Activated naive CD4-positive, alpha-beta T cell (primary cell): Measurements from ENCODE around the gene AASDH.

Experiments
- DNase-seq, 4 experiments: peaks; one replicate each; lab custom pipeline; 2025; lab: John Stamatoyannopoulos, UW

AASDH gene, protein sequence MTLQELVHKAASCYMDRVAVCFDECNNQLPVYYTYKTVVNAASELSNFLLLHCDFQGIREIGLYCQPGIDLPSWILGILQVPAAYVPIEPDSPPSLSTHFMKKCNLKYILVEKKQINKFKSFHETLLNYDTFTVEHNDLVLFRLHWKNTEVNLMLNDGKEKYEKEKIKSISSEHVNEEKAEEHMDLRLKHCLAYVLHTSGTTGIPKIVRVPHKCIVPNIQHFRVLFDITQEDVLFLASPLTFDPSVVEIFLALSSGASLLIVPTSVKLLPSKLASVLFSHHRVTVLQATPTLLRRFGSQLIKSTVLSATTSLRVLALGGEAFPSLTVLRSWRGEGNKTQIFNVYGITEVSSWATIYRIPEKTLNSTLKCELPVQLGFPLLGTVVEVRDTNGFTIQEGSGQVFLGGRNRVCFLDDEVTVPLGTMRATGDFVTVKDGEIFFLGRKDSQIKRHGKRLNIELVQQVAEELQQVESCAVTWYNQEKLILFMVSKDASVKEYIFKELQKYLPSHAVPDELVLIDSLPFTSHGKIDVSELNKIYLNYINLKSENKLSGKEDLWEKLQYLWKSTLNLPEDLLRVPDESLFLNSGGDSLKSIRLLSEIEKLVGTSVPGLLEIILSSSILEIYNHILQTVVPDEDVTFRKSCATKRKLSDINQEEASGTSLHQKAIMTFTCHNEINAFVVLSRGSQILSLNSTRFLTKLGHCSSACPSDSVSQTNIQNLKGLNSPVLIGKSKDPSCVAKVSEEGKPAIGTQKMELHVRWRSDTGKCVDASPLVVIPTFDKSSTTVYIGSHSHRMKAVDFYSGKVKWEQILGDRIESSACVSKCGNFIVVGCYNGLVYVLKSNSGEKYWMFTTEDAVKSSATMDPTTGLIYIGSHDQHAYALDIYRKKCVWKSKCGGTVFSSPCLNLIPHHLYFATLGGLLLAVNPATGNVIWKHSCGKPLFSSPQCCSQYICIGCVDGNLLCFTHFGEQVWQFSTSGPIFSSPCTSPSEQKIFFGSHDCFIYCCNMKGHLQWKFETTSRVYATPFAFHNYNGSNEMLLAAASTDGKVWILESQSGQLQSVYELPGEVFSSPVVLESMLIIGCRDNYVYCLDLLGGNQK

GRCh38 chr4:56387023-56388001 is at the start of gene AASDH:
Gene AASDH, minus strand, starts transcription at chr4:56387491. Its CDS starts 3,192 bp downstream, at chr4:56384299.
- peak; percentile 82 to 90 (median 89) for DNase-seq

- DNase-seq = peak; percentile 90 to 99 (median 98)
These were observed 48.0 kb upstream of the AASDH start, which contains the start of gene PPAT for GRCh38 chr4:56435140-56435926. Gene PPAT, minus strand, starts transcription at chr4:56435615. Its CDS starts 138 bp downstream, at chr4:56435477.

DNA sequence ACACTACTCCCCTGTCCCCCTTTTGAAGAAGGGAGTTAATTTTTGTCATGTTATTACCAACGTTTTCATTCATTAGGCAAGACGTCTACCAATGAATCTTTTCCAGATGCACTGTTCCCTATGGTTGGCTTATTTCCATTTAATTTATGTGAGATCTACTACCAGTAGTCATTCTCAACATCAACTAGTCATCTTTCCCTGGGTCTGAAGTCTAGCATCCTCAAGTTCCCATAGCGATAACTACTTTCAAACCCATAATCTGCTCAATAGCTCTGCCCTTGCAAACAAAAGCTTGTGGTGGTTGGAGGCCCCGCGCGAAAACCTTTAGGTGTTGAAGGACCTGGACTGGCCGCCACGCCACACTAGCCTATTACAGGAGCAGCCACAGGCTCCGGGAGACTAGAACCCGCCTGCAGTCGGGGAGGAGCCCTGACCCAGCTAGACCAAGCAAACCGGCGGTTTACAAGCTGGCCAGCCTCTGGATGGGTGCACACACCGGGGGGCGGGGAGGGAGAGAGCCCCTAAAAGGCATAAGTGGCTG is 47.4 kb upstream of the AASDH start:
- DNase-seq = peak in 1 of 4 experiments; percentile 22

DNA sequence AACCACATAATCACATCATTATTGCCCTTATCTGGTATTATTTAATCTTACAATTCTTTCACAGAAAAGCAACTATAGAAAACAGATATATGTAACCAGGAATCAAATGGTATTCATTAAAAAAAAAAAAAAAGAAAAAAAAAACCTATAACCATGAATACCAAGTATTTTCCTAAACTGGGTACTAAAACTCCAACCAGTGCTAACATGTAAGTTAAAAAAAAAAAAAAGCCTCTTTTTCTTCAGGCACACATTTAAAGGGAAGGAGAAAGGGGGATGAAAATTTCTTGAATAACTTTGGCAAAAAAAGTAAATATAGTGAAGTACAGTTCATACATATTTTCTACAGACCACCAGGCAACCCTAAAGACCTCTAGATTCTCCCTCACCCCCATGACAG is 46.0 kb upstream of the AASDH start:
- DNase-seq = no peak

GRCh38 chr4:56430203-56430602 is 42.9 kb upstream of the AASDH start:
- no peak for DNase-seq

DNA sequence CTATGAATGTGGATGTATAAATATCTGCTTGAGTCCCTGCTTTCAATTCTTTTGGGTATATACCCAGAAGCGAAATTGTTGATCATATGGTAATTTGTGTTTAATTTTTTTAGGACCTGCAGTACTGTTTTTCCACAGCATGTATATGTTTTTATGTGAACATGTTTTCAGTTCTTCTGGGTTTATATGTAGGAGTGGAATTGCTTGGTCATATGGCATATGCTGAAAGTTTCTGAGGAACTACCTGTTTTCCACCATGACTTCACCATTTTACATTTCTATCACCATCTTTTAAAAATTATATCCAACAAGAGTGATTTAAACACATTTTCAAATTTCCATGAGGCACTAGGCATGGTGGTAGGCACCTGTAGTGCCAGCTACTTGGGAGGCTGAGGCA is 39.9 kb upstream of the AASDH start:
- DNase-seq = no peak

DNA sequence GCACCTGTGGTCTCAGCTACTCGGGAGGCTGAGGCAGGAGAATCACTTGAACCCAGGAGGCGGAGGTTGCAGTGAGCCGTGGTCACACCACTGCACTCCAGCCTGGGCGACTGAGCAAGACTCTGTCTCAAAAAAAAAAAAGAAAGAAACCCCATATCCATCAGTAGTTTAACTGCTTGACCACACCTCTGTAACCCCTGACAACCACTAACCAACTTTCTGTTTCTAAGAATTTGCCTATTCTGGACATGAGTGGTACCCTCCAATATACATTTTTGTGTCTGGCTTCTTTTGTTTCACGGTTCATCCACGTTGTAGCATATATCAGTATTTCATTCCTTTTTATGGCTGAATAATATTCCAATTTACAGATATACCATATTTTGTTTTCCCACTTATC is 39.0 kb upstream of the AASDH start:
- no peak for DNase-seq

- DNase-seq = no peak
These were observed 38.2 kb upstream of the AASDH start for GRCh38 chr4:56425518-56425917.

GRCh38 chr4:56424697-56425514 is 37.6 kb upstream of the AASDH start:
- peak in 2 of 4 experiments; percentile 1 to 11 for DNase-seq

GRCh38 chr4:56424176-56424575 is 36.9 kb upstream of the AASDH start:
- DNase-seq = no peak

- DNase-seq = no peak
These were observed 30.1 kb upstream of the AASDH start for GRCh38 chr4:56417396-56417795.

- no peak for DNase-seq
These were observed 29.1 kb upstream of the AASDH start for GRCh38 chr4:56416349-56416748.

DNA sequence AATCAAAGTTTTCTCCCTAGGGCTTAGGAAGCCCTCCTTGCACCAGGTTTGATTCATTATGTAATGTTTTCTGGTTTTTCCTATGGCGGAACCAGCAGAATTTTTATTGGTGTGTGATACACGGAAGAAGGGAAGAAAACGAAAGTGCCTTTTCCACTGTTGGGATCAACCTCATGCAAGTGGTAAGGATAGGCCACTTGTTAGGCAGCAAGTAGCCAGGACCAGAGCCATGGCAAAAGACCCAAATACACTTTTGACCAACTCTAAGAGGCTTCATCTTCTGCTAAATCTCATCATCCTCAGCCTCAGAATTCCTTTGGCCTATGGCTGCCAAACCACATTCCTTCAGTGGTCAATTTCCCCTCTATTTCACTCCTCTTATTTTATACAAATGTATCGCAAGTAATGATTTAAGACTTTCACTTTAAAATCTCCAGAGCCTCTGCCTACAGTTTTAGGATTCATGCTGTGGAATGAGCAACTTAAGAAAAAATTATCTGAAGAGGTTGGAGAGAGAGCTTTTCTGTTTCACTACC is 26.9 kb upstream of the AASDH start:
- DNase-seq = no peak

- no peak for DNase-seq
These were observed 23.2 kb upstream of the AASDH start for GRCh38 chr4:56410247-56411062.

DNA sequence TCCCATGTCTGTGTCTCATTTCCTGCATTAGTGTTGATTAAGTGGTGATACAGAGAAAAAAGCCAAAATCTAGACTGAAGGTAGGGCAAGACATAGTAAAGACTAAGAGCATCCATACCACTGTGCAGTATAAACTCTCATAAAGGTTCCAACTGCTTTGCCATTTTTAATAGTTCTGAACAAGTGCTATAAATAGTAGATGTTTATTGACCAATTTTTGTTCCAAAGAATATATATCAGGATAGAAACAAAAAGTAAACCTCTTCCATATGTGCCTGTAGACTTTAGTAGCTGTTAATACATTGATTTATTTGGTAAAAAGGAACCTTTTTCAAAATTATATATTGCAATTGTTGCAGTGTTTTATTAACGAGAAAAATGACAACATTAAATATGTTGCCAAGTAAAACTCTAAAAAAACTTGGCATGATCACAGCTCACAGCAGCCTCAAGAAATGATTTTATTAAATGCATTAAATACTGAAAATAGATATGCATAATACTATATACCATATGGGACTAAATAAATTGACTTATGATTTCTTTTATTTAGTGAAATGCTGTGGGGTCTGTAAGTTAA is 22.3 kb upstream of the AASDH start:
- no peak for DNase-seq

- DNase-seq = no peak
These were observed 21.7 kb upstream of the AASDH start for GRCh38 chr4:56408978-56409377.

GRCh38 chr4:56406151-56406550 is 18.9 kb upstream of the AASDH start:
- DNase-seq = no peak

GRCh38 chr4:56405016-56405415 is 17.7 kb upstream of the AASDH start:
- no peak for DNase-seq
